M059J (cell line): ENCODE measurements around the gene SORCS2. TPM values are rescaled to one million over a fixed set of nuclear protein-coding genes. Genes with fewer than 3 reads are reported as not detected.

Source experiments
- DNase-seq: peaks from one replicate; pipeline ENCODE4 v3.0.0-alpha.2; 2012; ENCODE audit warnings: low read depth
- total RNA-seq: library from RNA; depleted of rRNA; stranded (reverse); fragments of >200 nt; shearing (Covaris generic); gene quantifications from 2 replicates; pipeline ENCODE4 v1.2.3, GENCODE V29; 2014

Gene SORCS2
- total RNA-seq, 1 experiment from 2014 or later: 0.02 TPM

GRCh38 chr4:7506119-7506518 lies 313.8 kb downstream of the SORCS2 start:
- no peak for DNase-seq

- no peak for DNase-seq
These were observed 314.2 kb downstream of the SORCS2 start for GRCh38 chr4:7506572-7506971.

GRCh38 chr4:7507381-7507780 lies 315.0 kb downstream of the SORCS2 start:
- peak; percentile 12 for DNase-seq

- DNase-seq: no peak
These were observed 317.7 kb downstream of the SORCS2 start for GRCh38 chr4:7510066-7510465.

DNA sequence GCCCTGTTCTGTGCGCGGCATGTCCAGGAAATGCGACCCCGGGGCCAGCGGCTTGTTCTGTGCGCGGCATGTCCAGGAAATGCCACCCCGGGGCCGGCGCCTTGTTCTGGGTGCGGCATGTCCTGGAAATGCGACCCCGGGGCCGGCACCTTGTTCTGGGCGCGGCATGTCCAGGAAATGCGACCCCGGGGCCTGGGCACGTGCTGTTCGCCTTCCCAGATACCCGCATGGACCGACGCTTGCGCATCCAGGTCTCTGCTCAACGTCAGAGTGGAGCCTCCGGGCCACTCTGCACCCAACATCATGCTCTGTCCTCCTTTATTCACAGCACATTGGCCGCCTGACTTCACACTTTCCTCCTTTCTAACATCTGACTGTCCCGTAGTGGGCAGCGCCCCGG lies 318.2 kb downstream of the SORCS2 start:
- no peak for DNase-seq

DNA sequence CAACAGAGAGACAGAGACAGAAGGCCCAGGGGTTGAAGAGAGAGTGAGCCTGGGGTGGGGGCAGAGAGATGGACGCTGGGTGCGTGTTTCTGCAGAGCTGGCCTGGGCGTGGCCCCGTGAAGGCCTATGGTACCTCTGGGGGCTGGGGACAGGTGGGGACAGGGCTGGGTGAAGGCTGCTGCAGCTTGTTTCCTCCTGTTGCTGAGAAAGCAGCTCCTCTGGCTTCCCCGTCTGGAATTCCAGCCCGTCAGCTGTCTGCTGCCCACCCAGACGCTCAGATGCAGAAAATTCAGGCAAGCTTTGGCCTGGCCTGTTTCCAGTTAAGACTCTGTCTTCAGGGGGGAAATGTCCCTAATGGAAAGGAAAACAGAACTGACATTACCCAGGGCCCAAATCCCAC lies 319.2 kb downstream of the SORCS2 start:
- DNase-seq: no peak

- no peak for DNase-seq
These were observed 320.1 kb downstream of the SORCS2 start for GRCh38 chr4:7512428-7512827.

DNA sequence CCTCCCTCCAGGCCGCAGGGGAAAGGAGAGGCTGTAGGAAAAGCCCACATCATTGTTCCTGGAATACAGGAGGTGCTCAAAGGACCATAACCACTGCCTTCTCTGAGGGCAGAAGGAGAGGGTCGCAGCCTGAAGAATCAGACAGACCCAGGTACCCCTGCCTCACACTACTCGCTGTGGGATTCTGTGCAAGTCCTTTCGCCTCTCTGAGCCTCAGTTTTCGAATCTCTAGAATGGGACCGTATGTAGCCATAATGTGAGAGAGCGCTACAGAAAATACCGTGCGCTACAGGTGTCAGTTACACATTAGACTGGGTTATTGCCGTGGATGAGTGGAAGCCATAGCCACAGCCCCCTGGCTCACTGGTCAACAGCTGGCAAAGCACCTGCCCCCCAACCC lies 320.6 kb downstream of the SORCS2 start:
- DNase-seq: no peak

DNA sequence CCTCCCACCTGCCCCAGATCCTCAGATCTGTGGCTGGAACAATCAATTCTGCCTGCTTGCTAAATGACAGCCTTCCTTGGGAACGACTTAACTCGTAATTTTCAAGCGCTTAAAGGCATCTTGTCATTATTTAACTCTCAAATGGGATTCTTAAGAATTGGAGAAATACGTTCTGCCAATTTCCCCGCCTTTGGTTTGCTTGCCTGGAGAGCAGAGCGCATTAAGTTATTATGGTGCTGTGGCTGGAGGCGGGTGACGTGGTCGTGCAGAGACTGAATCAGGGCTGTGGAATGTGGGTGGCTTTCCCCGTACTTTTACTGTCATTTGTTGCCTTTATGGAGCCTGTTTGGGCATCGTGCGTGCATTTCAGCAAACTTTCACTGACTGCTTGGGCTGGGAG lies 321.3 kb downstream of the SORCS2 start:
- DNase-seq: peak; percentile 85

DNA sequence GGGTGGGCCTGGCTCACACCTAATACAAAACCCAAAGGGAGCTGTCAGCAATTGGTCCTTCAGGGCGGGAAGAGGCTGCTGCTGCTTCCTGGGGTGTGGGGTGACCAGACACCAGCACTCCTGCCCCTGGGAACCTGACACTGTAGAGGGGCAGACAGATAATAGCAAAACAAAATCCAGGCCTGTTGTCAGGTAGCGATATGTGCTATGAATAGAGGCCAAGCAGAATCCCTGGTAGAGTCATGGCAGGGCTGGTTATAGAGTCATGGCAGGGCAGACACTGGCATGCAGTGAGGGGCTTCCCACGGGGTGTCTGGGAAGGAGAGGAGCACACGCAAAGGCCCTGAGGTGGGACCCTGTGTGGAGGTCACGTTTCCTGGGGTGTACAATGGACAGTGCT lies 321.9 kb downstream of the SORCS2 start:
- no peak for DNase-seq

DNA sequence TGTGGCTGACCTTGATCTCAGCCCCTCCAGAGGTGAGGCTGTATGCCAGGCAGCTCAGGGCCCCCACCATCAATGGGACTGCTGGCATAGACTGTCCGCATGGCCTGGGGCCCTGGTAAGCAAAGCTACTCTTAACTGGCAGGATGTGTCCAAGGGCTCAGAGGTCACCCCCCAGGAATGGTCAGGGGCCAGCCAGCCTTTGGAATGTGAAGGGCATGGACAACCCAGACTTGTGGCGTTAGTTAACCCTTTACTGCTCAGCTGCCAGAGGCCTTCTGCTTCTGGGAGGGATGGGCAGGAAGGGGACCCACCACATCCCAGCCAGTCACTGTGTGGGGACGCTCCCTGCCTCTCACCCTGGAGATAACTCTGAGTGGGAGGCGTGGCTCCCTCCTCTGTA lies 322.5 kb downstream of the SORCS2 start:
- peak; percentile 9 for DNase-seq

- no peak for DNase-seq
These were observed 323.1 kb downstream of the SORCS2 start for GRCh38 chr4:7515390-7515902.

DNA sequence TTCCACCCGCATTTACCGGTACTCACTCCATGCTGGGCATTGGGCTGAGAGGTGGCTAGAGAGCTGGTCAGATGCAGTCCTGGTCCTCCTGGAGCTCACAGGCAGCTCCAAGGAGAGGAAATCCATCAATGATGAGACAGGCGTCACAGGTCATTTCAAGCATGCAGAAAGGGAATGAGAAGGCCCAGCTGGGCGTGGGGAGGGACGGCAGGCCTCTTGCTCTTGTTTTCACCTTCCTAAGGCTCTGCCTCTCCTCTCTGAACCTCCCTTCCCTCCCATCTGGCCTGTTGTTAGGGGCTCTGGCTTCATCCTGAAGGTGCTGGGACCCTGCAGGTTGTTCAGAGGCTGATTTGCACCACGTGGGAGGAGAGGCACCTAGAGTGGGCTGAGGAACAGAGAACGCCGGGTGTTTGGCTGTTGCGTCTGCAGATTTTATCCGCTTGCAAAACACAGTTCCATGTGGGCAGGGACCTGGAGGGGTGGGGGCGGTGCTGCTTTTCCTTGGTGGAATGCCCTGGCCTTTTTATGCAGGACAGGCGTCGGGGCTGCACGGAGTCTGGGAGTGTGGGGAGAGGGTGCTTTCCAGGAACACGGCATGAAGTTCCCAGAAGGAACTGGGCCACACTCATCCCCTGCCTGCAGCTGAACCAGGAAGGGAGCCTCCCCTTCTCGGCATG lies 323.9 kb downstream of the SORCS2 start:
- no peak for DNase-seq

- DNase-seq: no peak
These were observed 324.4 kb downstream of the SORCS2 start for GRCh38 chr4:7516773-7517144.

DNA sequence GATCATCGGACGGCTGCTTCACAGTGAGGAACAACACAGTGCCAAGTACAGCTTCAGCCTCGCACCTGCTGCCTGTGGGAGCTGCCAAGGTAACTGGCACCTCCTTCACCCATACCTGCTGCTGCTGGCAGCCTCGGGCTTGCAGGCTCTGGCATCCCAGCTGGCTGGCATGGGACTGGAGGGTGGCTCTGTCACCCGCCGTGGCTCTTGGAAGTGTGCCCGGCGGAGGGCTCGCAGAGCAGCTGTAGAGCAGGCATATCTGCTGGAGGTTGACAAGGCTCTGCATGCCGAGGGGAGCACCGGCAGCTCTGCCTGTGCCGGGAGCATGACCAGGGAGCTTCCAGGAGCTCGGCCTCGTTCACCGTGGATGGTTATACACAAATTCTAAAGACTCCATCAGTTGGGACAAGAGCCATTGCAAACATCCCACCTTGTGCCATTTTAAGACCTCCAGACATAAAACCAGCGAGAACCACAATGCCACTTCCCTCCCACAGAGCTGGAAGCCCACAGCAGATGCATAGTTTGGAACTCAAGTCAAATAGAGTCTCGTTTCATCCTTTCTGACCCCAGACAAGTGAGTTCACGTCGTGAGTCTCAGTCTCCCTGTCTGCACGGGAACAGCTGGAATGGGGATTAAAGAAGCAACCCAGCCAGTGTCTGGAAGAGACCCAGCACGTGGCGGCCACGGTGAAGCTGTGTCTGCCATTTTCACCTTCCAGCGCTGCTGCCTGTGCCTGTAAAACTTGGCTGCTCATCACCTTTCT lies 326.7 kb downstream of the SORCS2 start:
- DNase-seq: no peak

- peak; percentile 30 for DNase-seq
These were observed 327.5 kb downstream of the SORCS2 start for GRCh38 chr4:7519638-7520376.

DNA sequence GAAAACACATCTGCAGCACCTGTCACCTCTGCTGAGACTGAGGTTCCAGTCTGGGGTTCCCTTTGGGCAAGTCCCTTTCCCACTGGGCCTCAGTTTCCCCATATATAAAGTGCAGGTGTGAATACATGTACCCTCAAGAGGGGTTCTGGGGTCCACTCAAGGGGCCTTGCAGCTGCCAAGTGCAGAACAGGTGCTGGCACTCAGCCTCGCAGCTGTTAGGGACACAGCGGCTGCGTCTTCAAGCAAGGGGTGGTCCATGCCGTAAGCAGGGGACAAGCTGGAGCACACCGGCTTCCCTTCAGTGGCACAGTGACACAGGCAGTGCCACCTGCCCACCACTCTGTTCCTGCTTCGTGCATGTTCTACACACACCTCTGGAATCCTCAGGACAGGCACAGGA lies 329.3 kb downstream of the SORCS2 start:
- no peak for DNase-seq

DNA sequence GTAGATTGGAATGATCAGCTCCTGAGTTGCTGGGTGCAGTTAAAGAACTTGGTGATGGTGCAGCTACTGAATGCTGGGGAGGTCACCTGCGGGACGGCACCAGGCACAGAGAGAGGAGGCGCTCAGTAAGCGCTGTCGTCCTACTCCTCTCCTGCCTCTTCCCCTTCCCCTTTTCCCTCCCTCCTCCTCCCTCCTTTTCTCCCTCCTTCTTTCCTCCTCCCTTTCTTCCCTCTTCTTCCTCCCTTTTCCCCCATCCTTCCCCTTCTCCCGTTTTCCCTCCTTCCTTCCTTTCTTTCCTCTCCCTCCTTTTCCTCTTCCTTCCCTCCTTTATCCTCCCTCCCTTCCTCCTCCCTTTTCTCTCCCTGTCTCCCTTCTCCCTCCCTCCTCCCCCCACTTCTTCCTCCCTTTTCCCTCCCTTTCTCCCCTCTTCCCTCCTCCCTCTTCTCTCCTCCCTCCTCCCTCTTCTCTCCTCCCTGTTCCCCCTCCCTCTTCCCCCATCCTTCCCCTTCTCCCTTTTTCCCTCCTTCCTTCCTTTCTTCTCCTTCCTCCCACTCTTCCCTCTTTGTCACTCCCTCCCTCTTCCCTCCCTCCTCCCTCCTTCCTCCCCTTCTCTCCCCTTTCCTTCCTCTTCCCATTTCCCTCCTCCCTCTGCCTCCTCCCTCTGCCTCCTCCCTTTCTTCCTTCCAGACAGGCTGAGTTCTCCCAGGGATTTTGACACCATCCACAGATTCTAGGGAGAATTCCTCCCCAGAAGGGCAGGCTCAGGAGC lies 330.3 kb downstream of the SORCS2 start:
- no peak for DNase-seq

DNA sequence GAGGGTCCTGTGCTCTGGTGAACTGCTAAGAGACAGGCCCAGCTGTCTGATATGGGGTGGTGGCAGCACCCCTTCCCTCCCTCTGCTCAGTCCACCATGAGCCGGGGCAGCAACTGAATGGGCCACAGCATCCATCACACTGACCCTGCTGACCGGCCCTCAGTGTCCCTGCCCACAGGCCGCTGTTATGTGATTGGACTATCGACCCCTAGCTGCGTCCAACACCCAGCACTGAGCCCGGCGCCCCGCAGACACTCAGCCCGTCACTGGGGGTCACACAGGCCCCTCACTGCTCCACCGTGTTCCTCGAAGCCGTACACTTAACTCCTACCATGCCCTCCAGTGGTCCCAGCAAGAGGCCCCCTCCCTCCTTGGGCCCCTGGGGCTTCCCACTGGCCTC lies 331.2 kb downstream of the SORCS2 start:
- no peak for DNase-seq

GRCh38 chr4:7524064-7524682 lies 331.8 kb downstream of the SORCS2 start:
- DNase-seq: no peak

DNA sequence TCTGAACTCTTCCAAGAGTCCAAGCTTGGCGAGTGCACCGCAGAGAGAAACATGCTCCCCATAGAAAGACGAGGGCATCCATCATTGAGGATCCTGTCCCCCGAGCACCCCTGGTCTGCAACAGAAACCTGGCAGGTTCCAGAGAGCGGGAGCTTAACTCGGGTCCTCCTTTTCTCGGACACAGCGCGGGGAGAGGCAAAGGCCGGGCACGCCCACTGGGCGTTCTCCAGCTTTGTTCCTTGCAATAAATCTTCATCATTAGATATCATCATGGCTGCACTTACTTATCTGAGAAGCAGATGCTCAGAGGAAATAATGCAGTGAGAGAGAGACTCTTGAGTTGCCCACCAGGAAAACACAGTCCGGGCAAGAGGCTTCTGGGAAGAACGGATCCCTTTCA lies 332.5 kb downstream of the SORCS2 start:
- DNase-seq: no peak
